EH (cell line): ENCODE measurements around the gene FAM229A.
A peak's percentile ranks its signal among the peaks of the same experiment; 100 is the strongest.

Experiments
- DNase-seq: peaks from one replicate; pipeline ENCODE4 v3.0.0-alpha.2; 2015; ENCODE audit warnings: low read depth

FAM229A gene

DNA sequence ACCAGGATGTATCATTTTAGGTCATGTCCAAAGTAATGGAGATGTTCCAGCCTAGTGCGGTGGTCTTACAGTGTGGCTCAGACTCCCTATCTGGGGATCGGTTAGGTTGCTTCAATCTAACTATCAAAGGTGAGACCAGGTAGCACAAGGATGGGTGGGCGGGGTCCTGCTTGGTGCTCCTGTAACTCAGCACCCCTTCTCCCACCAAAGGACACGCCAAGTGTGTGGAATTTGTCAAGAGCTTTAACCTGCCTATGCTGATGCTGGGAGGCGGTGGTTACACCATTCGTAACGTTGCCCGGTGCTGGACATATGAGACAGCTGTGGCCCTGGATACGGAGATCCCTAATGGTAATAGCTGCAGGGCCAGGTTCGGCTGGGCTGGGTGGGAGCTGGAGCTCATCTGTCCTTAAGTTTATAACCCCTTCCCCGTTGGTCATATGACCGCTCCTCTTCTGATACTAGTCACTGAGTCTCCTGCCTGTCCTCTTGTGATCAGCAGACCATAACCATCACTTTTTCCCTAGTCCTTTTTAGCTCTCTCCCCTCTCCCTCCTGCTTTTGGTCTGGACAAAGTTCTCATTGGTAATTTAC, 31.6 kb downstream of the FAM229A start:
- no peak for DNase-seq

DNA sequence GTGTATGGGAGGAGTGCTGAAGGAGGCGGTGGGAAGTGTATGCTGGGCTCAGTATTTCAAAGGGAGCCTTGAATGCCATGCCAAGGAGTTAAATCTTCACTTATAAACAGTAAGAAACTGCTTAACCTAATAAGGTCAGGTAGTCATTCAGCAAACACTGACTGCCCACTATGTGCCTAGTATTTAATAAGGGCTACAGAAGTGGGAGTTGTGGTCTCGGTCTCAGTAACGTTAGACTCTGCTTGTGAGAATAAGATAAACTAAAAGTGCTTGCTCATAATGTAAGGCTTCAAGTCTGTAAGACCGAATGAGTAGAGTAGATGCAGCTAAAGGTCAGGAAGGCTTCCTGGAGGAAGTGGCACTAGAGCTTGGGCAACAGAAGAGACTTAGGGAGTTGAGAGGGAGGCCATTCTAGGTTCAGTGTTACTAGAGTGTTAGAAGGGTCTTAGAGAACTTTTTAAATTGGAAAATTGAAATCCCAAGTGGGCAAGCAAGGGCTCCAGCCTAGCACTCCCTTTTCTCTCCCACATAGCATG, 32.3 kb downstream of the FAM229A start:
- no peak for DNase-seq

DNA sequence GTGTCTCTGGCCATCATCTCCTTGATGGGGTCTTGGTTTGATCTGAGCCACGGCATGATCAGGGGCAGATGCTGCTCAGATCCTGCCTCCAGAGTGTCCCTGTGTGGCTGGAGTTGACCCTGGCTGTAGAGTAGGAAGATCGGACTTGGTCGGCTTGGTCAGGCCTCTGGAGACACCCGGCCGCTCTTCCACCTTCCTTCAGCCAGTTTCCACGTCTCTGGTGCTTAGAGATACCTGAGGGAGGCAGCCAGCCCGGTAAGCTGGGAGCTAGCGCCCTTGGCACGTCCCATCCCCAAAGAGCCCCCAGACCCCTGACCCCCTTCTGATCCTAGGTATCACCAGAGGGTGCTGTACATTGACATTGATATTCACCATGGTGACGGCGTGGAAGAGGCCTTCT, 35.1 kb downstream of the FAM229A start:
- no peak for DNase-seq

DNA sequence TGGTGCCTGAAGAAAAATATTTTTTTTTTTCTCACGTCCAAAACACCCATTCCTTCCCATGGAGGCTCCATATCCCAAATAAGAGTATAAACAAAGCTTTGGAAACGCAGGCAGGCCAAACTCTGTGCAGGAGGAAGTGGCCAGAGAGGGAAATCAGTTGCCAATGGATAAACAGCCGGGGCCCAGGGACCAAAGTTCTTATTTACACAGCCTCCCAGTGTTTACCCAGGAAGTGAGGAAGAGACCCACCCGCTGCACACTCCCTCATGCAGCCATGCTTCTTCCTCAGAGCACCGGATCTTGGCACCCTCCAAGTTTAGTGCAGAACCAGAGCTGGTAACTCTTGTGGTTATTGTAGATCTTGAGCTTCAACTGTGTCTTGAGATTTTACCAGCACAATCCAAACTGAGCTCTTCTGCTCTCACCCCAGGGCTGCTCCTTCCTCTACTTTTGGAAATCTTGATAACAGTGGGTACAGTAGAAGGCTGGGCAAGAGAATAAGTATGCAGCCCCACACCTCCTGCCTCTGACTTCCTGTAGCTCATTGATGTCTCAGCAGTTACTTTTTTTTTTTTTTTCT, 40.5 kb downstream of the FAM229A start:
- DNase-seq: peak; percentile 16

DNA sequence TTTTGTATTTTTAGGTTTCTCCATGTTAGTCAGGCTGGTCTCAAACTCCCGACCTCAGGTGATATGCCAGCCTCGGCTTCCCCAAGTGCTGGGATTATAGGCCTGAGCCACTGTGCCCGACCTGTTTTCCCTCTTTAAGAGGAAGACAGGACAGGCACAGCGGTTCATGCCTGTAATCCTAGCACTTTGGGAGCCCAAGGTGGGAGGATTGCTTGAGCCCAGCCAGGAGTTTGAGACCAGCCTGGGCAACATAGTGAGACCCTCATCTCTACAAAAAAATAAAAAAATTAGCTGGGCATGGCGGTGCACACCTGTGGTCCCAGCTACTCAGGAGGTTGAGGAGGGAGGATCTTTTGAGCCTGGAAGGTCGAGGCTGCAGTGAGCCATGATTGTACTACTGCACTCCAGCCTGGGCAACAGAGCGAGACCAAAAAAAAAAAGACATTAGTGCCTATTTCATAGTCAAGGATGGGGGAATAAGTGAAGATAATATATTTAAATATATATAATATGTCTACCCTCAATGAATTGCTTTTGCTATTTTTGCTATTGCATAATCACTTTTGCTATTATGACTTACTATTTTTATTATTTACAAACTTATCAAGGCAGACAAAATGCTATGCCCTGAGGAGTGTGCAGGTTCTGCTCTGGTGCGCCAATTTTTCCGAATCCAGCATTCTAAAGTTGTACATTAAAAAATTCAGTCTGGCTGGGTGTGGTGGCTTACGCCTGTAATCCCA, 44.0 kb downstream of the FAM229A start:
- no peak for DNase-seq

DNA sequence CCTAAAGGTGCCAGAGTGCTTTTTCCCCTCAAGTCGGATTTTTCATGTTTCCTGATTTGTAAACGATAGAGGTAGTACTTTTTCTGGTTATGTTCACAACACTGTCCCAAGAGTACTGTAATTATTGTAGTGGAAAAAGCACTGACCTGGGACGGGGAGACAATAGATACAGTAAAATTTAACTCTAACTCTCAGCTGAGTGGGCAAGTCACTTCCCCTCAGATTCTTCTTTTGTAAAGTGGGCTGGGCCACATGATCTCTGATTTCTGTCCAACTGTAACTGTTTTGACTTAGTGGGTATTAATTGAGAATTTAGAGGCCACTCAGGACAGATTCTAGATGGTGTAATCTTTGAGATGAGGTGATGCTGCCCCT, 45.4 kb downstream of the FAM229A start:
- no peak for DNase-seq

DNA sequence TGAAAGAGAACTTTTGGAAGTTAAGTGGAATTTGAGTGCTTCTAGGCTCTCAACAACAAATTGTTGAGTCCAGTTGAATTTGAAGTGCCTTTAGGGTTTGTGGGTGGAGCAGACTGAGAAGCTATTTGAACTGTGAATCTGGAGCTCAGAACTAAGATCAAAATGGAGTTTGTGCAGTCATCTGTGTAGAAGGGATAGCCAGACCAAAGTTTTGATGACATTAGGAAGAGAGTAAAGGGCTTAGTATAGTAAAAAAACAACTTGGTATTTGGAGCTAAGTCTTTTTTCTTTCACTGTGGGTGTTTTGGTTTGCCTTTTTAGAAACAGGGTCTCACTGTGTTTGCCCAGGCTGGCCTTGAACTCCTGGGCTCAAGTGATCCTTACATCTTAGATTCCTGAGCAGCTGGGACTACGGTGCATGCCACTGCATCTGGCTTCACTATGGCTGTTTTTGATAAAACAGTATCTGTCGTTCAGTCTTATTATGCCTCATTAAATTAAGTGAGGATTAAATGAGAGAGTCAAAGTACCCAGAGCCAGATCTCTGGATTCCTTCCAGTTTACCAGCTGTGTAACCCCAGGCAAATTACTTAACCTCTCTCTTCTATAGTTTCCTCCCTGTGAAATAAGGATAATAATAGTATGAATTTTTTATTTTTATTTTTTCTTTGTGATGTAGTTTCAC, 50.4 kb downstream of the FAM229A start:
- no peak for DNase-seq
